GM10266 (cell line): Measurements from ENCODE around the gene DRAM1.

Experiments used
- DNase-seq: peaks from one replicate; pipeline ENCODE4 v3.0.0; 2012; ENCODE audit errors: extremely low spot score
- TF ChIP-seq, protein P1 (sequence below): IDR thresholded peaks from 2 replicates; pipeline ENCODE4 v1.5.1; 2012; ENCODE audit warnings: mild to moderate bottlenecking, low read depth; ENCODE audit not compliant: control insufficient read depth, insufficient read depth; ENCODE audit errors: missing control alignments

The DRAM1 gene, protein sequence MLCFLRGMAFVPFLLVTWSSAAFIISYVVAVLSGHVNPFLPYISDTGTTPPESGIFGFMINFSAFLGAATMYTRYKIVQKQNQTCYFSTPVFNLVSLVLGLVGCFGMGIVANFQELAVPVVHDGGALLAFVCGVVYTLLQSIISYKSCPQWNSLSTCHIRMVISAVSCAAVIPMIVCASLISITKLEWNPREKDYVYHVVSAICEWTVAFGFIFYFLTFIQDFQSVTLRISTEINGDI

GRCh38 chr12:101876861-101877805, at the start of gene DRAM1:
Gene DRAM1 (plus strand): TSS chr12:101877580. CDS start chr12:101877790, 210 bp downstream.
- peak; percentile 91 for DNase-seq
- TF ChIP-seq, protein P1, sequence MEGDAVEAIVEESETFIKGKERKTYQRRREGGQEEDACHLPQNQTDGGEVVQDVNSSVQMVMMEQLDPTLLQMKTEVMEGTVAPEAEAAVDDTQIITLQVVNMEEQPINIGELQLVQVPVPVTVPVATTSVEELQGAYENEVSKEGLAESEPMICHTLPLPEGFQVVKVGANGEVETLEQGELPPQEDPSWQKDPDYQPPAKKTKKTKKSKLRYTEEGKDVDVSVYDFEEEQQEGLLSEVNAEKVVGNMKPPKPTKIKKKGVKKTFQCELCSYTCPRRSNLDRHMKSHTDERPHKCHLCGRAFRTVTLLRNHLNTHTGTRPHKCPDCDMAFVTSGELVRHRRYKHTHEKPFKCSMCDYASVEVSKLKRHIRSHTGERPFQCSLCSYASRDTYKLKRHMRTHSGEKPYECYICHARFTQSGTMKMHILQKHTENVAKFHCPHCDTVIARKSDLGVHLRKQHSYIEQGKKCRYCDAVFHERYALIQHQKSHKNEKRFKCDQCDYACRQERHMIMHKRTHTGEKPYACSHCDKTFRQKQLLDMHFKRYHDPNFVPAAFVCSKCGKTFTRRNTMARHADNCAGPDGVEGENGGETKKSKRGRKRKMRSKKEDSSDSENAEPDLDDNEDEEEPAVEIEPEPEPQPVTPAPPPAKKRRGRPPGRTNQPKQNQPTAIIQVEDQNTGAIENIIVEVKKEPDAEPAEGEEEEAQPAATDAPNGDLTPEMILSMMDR: peak; percentile 51

DNA sequence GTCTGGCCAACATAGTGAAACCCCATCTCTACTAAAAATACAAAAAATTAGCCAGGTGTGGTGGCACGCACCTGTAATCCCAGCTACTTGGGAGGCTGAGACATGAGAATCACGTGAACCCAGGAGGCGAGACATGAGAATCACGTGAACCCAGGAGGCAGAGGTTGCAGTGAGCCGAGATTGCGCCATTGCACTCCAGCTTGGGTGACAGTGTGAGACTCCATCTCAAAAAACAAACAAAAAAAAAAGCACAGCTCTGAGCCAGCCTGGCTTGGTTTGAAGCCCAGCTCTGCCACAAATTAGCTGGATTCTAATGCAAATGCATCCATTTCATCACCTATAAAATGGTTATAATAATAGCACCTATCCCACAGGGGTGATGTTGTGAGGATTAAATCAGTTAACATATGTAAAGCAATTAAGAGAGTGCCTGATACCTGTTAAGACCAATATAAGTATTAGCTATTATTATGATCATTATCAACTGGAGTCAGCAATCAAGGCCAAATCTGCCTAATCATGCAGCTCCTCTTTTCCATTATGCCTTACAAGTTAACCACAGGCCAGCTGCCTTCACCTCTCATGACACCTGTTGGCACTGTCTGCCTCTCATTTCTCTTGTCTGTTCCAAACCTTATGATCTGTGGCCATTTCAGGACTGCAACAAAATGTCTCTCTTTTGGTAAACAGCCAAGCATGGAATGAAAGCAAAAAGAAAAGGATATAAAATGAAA, 48.8 kb upstream of the DRAM1 start:
- no peak for DNase-seq
- TF ChIP-seq, protein P1: no peak

DNA sequence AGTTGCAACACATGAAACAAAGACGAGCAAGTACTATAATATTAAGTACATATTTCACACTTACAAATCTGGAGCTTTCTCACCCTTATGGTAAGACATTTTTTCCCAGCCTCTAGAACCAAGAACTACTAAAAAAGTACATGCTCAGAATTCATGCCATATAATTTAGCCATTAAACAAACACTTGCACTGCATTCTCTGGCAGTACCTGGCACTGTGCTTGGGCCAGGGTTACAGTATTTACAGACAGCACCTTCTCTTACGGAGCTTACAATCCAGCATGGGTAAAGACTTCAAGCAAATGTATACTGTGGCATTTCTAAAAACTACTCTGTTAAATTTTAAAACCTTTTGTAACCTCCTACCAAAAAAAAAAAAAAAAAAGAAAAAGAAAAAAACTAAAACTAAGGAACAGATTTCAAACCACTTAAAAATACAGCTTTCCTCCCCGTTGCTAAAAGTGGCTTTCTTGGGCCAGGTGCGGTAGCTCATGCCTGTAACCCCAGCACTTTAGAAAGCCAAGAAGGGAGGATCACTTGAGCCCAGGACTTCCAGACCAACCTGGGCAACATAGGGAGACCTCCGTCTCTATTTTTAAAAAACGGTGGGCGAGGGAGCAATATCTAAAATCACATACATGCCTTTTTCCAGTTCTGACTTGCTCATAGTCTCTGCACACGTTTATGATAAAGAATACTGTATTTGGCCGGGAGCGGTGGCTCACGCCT, 47.6 kb upstream of the DRAM1 start:
- no peak for DNase-seq
- TF ChIP-seq, protein P1: no peak

- DNase-seq: peak; percentile 96
- TF ChIP-seq, protein P1: peak; percentile 91
These were observed 46.7 kb upstream of the DRAM1 start, which contains the start of gene GNPTAB for GRCh38 chr12:101830367-101831325. Gene GNPTAB (minus strand): TSS chr12:101830959. CDS start chr12:101830675, 284 bp downstream.

DNA sequence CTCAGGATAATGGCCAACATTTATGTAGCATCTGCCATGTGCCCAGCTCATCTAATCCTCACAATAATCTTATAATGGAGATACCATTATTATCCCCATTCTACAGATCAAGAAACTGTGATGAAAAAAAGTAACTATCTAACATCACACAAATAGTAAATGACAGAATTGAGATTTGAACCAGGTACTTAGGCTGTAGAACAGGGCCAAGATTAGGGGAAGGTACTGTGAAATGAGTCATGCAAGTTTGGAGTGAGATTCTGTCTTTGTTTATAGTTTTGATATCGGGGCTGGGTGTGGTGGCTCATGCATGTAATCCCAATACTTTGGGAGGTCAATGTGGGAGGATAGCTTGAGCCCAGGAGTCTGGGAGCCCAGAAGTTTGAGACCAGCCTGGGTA, 45.4 kb upstream of the DRAM1 start:
- TF ChIP-seq, protein P1: no peak
- no peak for DNase-seq
